ENCODE results near the gene ACADS. TPM values are rescaled to one million over a fixed set of nuclear protein-coding genes. Genes with fewer than 3 reads are reported as not detected.

The ACADS gene
- total RNA-seq, 1 experiment from 2014 or later = 2.1 TPM

DNA sequence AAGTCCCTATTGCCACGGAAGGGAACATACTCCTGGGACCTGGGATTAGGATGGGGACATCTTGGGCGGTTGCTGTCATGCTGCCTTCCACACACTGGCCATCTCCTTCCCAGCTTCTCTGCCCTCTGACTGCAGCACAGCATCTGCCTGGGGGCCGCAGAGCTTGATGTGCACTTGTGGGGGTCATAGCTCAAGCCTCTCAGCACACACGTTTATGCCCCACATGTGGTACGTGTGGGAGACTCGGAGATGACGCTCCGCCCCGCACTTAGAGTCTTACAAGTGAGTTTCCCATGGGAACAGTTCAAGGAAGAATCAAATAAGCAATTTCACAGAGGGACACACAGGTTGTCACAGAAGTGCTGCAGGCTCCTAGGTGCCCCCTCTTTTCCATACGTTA is 8.6 kb downstream of the ACADS start:
- no peaks in the 10 kb centered on the region for H3K9me3 Mint-ChIP-seq (ENCODE audit: unreplicated experiment)
- intact Hi-C loops (cut with micrococcal nuclease) = no loop called here
- peaks cover 6% of the 10 kb centered on the region for H3K36me3 Mint-ChIP-seq (ENCODE audit: insufficient read depth, unreplicated experiment)
- no TSS peak for BruUV-seq (replicated peaks)
- H3K4me3 Mint-ChIP-seq (ENCODE audit: unreplicated experiment) = no peak overlapping the region
- TF ChIP-seq, protein P1, sequence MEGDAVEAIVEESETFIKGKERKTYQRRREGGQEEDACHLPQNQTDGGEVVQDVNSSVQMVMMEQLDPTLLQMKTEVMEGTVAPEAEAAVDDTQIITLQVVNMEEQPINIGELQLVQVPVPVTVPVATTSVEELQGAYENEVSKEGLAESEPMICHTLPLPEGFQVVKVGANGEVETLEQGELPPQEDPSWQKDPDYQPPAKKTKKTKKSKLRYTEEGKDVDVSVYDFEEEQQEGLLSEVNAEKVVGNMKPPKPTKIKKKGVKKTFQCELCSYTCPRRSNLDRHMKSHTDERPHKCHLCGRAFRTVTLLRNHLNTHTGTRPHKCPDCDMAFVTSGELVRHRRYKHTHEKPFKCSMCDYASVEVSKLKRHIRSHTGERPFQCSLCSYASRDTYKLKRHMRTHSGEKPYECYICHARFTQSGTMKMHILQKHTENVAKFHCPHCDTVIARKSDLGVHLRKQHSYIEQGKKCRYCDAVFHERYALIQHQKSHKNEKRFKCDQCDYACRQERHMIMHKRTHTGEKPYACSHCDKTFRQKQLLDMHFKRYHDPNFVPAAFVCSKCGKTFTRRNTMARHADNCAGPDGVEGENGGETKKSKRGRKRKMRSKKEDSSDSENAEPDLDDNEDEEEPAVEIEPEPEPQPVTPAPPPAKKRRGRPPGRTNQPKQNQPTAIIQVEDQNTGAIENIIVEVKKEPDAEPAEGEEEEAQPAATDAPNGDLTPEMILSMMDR (IDR thresholded peaks at IDR 0.05; ENCODE audit: unreplicated experiment) = no peak
- POLR2A ChIA-PET = no interaction called here
- H3K27me3 Mint-ChIP-seq (ENCODE audit: insufficient read depth, unreplicated experiment) = no peaks in the 10 kb centered on the region
- no peaks in the 10 kb centered on the region for H3K4me1 Mint-ChIP-seq (ENCODE audit: insufficient read depth, unreplicated experiment)
- no peak for DNase-seq (ENCODE audit: unreplicated experiment)
- CTCF ChIA-PET = no interaction called here
- no peak overlapping the region for H3K27ac Mint-ChIP-seq (ENCODE audit: low read depth, unreplicated experiment)

DNA sequence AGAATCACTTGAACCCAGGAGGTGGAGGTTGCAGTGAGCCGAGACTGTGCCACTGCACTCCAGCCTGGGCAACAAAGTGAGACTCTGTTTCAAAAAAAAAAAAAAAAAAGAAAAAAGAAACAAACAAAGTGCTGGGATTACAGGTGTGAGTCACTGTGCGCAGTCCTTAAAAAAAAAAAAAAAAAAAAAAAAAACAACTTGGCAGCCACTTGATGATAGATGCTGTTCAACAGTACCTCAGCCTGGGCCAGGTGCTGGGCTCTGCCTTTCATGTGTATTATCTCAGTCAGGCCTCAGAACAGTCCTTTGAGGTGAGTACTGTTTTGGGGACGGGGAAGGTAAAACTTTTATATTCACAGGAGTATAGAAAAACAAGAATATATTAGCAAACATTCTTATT is 9.6 kb downstream of the ACADS start:
- BruUV-seq (replicated peaks) = no TSS peak
- intact Hi-C loops (cut with micrococcal nuclease) = no loop called here
- Mint-ChIP-seq H3K4me1 (ENCODE audit: insufficient read depth, unreplicated experiment) (no peaks in the 10 kb centered on the region), H3K36me3 (ENCODE audit: insufficient read depth, unreplicated experiment) (peaks cover 6% of the 10 kb centered on the region), H3K9me3 (ENCODE audit: unreplicated experiment) (no peaks in the 10 kb centered on the region), H3K27me3 (ENCODE audit: insufficient read depth, unreplicated experiment) (no peaks in the 10 kb centered on the region), H3K27ac (ENCODE audit: low read depth, unreplicated experiment) (no peak overlapping the region), H3K4me3 (ENCODE audit: unreplicated experiment) (no peak overlapping the region)
- peak; percentile 56 for DNase-seq (ENCODE audit: unreplicated experiment)
- CTCF ChIA-PET = no interaction called here
- POLR2A ChIA-PET = no interaction called here
- TF ChIP-seq, protein P1 (IDR thresholded peaks at IDR 0.05; ENCODE audit: unreplicated experiment) = no peak

DNA sequence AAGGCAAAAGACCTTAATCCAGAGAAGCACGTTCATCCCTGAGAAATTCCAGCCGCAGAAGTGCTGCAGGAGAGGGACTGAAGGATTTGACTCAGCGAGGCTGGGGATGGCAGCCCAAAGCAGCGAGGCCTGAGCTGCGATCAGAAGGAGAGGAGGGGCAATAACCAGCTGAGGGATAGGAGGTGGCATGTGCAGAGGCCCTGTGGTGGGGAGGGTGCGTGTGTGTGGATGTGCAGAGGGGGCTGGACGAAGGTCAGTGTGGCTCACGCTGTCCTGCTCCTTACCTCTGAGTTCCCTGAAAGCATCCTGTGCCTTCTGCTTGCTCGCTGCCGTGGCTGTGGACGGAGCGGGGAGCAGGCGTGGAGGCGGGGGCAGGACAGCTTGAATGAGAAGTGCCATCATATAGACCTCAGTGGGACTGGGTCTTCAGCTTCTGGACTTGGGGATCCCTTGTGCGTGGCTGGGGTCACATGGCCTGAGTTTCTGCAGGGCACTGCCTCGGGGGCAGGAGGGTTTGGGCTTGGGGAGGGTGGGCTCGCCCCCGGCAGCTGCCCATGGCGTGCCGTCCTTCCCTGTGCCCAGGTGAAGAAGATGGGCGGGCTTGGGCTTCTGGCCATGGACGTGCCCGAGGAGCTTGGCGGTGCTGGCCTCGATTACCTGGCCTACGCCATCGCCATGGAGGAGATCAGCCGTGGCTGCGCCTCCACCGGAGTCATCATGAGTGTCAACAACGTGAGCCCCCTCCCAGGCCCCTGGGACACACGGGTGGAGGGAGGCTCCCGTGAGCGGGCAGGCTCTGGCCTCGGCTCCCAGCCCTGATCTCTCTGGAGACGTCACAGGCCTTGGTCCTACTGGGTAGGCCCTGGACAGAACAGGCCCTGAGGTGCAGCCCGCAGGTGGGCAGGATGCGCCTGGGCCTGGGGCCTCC is 11.0 kb downstream of the ACADS start:
- Mint-ChIP-seq H3K4me1 (ENCODE audit: insufficient read depth, unreplicated experiment) (no peaks in the 10 kb centered on the region), H3K36me3 (ENCODE audit: insufficient read depth, unreplicated experiment) (peaks cover 6% of the 10 kb centered on the region), H3K4me3 (ENCODE audit: unreplicated experiment) (no peak overlapping the region), H3K27ac (ENCODE audit: low read depth, unreplicated experiment) (no peak overlapping the region), H3K9me3 (ENCODE audit: unreplicated experiment) (no peaks in the 10 kb centered on the region), H3K27me3 (ENCODE audit: insufficient read depth, unreplicated experiment) (no peaks in the 10 kb centered on the region)
- ChIA-PET POLR2A (no interaction called here), CTCF (interaction anchor here (1.1 kb wide), 1 partner anchor 236 kb away, joined by 3 read pairs; no protein-coding TSS in a partner anchor)
- no TSS peak for BruUV-seq (replicated peaks)
- intact Hi-C loops (cut with micrococcal nuclease) = no loop called here
- TF ChIP-seq, protein P1 (IDR thresholded peaks at IDR 0.05; ENCODE audit: unreplicated experiment) = no peak
- DNase-seq (ENCODE audit: unreplicated experiment) = no peak

DNA sequence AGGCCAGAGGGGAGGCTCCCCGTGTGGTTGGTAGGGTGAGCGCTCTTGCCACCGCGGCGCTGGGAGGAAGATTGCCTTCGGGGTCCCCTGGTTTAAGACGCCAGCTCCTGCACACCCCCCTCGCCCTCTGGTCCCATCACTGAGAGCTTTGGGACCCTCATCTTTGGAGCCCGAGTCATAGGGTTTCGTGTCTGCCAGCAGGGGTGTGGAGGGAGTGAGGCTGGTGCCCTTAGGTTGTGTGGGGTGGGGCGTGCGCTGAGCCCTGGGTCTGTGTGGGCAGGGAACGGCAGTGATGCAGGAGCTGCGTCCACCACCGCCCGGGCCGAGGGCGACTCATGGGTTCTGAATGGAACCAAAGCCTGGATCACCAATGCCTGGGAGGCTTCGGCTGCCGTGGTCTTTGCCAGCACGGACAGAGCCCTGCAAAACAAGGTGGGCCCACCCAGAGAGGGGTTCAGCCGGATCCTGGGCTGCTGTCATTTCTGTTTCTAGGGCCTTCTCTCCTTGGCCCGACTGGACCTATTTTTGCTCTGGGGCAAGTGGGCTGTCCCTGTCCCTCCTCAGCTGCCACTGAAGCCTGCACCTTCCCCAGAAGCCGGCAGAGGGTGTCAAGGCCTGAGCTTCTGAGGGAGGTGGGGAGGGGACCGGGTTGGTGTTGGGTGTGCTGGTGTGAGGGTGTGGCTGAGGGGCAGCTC is 12.1 kb downstream of the ACADS start:
- no peaks in the 10 kb centered on the region for H3K9me3 Mint-ChIP-seq (ENCODE audit: unreplicated experiment)
- ChIA-PET CTCF (interaction anchor here (0.7 to 1.2 kb wide), 3 partner anchors 61 to 394 kb away, joined by 3 read pairs; no protein-coding TSS in a partner anchor), POLR2A (interaction anchor here (0.6 to 1.2 kb wide), 2 partner anchors 173 to 234 kb away, joined by 3 read pairs; no protein-coding TSS in a partner anchor)
- H3K4me3 Mint-ChIP-seq (ENCODE audit: unreplicated experiment) = no peak overlapping the region
- peaks cover 6% of the 10 kb centered on the region for H3K36me3 Mint-ChIP-seq (ENCODE audit: insufficient read depth, unreplicated experiment)
- H3K27me3 Mint-ChIP-seq (ENCODE audit: insufficient read depth, unreplicated experiment) = no peaks in the 10 kb centered on the region
- TF ChIP-seq, protein P1 (IDR thresholded peaks at IDR 0.05; ENCODE audit: unreplicated experiment) = no peak
- intact Hi-C loops (cut with micrococcal nuclease) = no loop called here
- BruUV-seq (replicated peaks) = no TSS peak
- H3K27ac Mint-ChIP-seq (ENCODE audit: low read depth, unreplicated experiment) = no peak overlapping the region
- DNase-seq (ENCODE audit: unreplicated experiment) = no peak
- no peaks in the 10 kb centered on the region for H3K4me1 Mint-ChIP-seq (ENCODE audit: insufficient read depth, unreplicated experiment)

Data from MCF 10A (cell line).